HepG2 (cell line): ENCODE measurements around the gene SCMH1. TPM values are rescaled to one million over a fixed set of nuclear protein-coding genes. Genes with fewer than 3 reads are reported as not detected.
A peak's percentile ranks its signal among the peaks of the same experiment; 100 is the strongest.

Experiments
- CHCHD3 ChIP-seq: sonication (generic); formaldehyde crosslinking; IDR thresholded peaks from 2 replicates; pipeline ENCODE4 v1.8.0; 2022; ENCODE audit warnings: mild to moderate bottlenecking, missing genetic modification reagents, moderate library complexity
- FOXP1 ChIP-seq, 2 experiments: fragments of 450-650 bp in 1 of 2; IDR thresholded peaks; 2 replicates each; pipeline ENCODE4 v1.6.1; 2017 to 2018; ENCODE audit warnings: antibody characterized with exemption in 1 of 2
- RBFOX2 ChIP-seq: fragments of 200-400 bp; formaldehyde crosslinking; IDR thresholded peaks from 2 replicates; pipeline ENCODE4 v1.6.1; 2017; ENCODE audit warnings: low read depth, mild to moderate bottlenecking, low read length
- REST ChIP-seq, 2 experiments: IDR thresholded peaks; 2 replicates each; pipeline ENCODE4 v1.6.1; 2011 to 2012; ENCODE audit warnings: low read length in 2 of 2, borderline replicate concordance in 1 of 2, low read depth in 1 of 2, mild to moderate bottlenecking in 1 of 2, moderate library complexity in 1 of 2
- SMC3 ChIP-seq: IDR thresholded peaks from 2 replicates; pipeline ENCODE4 v1.6.1; 2011; ENCODE audit warnings: low read length, improper control_type of control experiment
- ZFX ChIP-seq: sonication (generic); formaldehyde crosslinking; IDR thresholded peaks from 2 replicates; pipeline ENCODE4 v1.4.0; 2020; ENCODE audit warnings: mild to moderate bottlenecking, low read depth, missing genetic modification reagents, moderate library complexity
- ZNF646 ChIP-seq: sonication (generic); formaldehyde crosslinking; IDR thresholded peaks from 2 replicates; pipeline ENCODE4 v1.9.0; 2021; ENCODE audit warnings: mild to moderate bottlenecking, missing genetic modification reagents
- polyA plus RNA-seq, 8 experiments: library from polyadenylated mRNA; depleted of rRNA in 3 of 8; stranded (reverse) in 7 of 8; unstranded in 1 of 8; fragments of >200 nt; fragmentation: Illumina TruSeq in 4 of 8; extraction: Trizol in 4 of 8; gene quantifications; 2 replicates each; pipeline versions ENCODE4 v1.2.1 to v1.2.3, GENCODE V29; 2011 to 2016; ENCODE audit warnings: low read depth in 4 of 8, missing spikeins in 1 of 8, mixed read lengths in 1 of 8; ENCODE audit not compliant: insufficient read depth in 1 of 8
- total RNA-seq, 5 experiments: library from RNA; depleted of rRNA; stranded (reverse); fragments of >200 nt; fragmentation: Illumina TruSeq; extraction: Trizol; gene quantifications; 2 replicates each; pipeline ENCODE4 v1.2.3, GENCODE V29; 2016; ENCODE audit warnings: low read depth in 1 of 5
- TF ChIP-seq, protein P1 (sequence below): sonication (generic); formaldehyde crosslinking; IDR thresholded peaks from 2 replicates; pipeline ENCODE4 v1.5.0; 2020; ENCODE audit warnings: mild to moderate bottlenecking, missing genetic modification reagents

Gene SCMH1
- total and polyA plus RNA-seq, 2 of the 13 experiments (the other 11 are each of a cell fraction or from before 2014, with no cell fraction given): 41.8 to 52.6 TPM

- TF ChIP-seq REST (IDR thresholded peaks at IDR 0.05; ENCODE audit: borderline replicate concordance in 1 of 2, low read depth in 1 of 2, low read length in 2 of 2) (0 out of 4 replicates have a peak, but pooled peaks of 1 of the 2 experiments have one; percentile 31), ZFX (CRISPR knock-in tag) (peak; percentile 78), CHCHD3 (CRISPR knock-in tag) (no peak), RBFOX2 (peak; percentile 88), FOXP1 (IDR thresholded peaks at IDR 0.05) (no peak), FOXP1 (CRISPR knock-in tag; IDR thresholded peaks at IDR 0.05) (no peak), SMC3 (no peak), ZNF646 (CRISPR knock-in tag) (no peak)
- TF ChIP-seq, protein P1, sequence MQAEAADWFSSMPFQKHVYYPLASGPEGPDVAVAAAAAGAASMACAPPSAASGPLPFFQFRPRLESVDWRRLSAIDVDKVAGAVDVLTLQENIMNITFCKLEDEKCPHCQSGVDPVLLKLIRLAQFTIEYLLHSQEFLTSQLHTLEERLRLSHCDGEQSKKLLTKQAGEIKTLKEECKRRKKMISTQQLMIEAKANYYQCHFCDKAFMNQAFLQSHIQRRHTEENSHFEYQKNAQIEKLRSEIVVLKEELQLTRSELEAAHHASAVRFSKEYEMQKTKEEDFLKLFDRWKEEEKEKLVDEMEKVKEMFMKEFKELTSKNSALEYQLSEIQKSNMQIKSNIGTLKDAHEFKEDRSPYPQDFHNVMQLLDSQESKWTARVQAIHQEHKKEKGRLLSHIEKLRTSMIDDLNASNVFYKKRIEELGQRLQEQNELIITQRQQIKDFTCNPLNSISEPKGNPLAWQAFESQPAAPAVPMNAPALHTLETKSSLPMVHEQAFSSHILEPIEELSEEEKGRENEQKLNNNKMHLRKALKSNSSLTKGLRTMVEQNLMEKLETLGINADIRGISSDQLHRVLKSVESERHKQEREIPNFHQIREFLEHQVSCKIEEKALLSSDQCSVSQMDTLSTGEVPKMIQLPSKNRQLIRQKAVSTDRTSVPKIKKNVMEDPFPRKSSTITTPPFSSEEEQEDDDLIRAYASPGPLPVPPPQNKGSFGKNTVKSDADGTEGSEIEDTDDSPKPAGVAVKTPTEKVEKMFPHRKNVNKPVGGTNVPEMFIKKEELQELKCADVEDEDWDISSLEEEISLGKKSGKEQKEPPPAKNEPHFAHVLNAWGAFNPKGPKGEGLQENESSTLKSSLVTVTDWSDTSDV: no peak
Measured at GRCh38 chr1:40979241-40980067, 262.7 kb downstream of the SCMH1 start, which contains the start of gene CTPS1 (continued).
